HCT116 (cell line): ENCODE measurements around the gene SLC6A2. TPM values are rescaled to one million over a fixed set of nuclear protein-coding genes. Genes with fewer than 3 reads are reported as not detected.

Experiments
- ATAC-seq: fragments of 200-7000 bp; cut with Tn5 transposase; 2 replicates; pipeline ENCODE4 v1.9.1; 2020; ENCODE audit warnings: mild to moderate bottlenecking, moderate library complexity
- BruUV-seq: library from RNA; stranded (reverse); fragments of 400-500 nt; replicated peaks from 2 replicates; lab custom pipeline; 2021; lab: Mats Ljungman, UMichigan
- CTCF ChIA-PET: fragments of 300-600 bp; sonication (Branson Sonifier 250); formaldehyde crosslinking; loops from one replicate; lab custom pipeline; 2021; ENCODE audit warnings: antibody characterized with exemption; lab: Charles Lee
- POLR2A ChIA-PET: fragments of 300-600, 350-600 bp; sonication (Branson Sonifier 250); formaldehyde crosslinking; loops from one replicate; lab custom pipeline; 2021; ENCODE audit warnings: antibody characterized with exemption; lab: Charles Lee
- RAD21 ChIA-PET, 2 experiments: fragments of 300-600 bp; sonication (Branson Sonifier 250); formaldehyde crosslinking; loops; one replicate each; lab custom pipeline; 2023; ENCODE audit warnings: low total read pairs in 2 of 2; ENCODE audit not compliant: uncharacterized antibody in 2 of 2, unreplicated experiment in 2 of 2, low non-redundant PET in 1 of 2; lab: Charles Lee
- DNase-seq: peaks from one replicate; pipeline ENCODE4 v3.0.0-alpha.2; 2010; ENCODE audit warnings: low read depth, low spot score
- H2AFZ ChIP-seq: fragments of 200-600 bp; shearing (Covaris generic), sonication (generic); 2 replicates; pipeline ENCODE4 v1.6.1; 2017; ENCODE audit warnings: low read depth, mixed run types, mixed read lengths, antibody characterized with exemption, low read length; ENCODE audit not compliant: poor library complexity, severe bottlenecking
- H3K27ac ChIP-seq: 2 replicates; pipeline ENCODE4 v1.5.1; 2012; ENCODE audit warnings: low read depth, low read length
- H3K27me3 ChIP-seq: fragments of 200-600 bp; sonication (generic); 2 replicates; pipeline ENCODE4 v1.6.1; 2016; ENCODE audit warnings: mixed run types, low read length, mixed read lengths; ENCODE audit not compliant: insufficient read depth
- H3K36me3 ChIP-seq, 2 experiments: fragments of 200-500 bp in 1 of 2; fragments of 200-600 bp in 1 of 2; sonication (Bioruptor generic) in 1 of 2; sonication (generic) in 1 of 2; 2 replicates each; pipeline versions ENCODE4 v1.5.1 to v1.6.1; 2014 to 2016; ENCODE audit warnings: low read length in 2 of 2, inconsistent platforms in 1 of 2, mixed read lengths in 1 of 2, mixed run types in 1 of 2; ENCODE audit not compliant: insufficient read depth in 2 of 2, control insufficient read depth in 1 of 2
- H3K4me1 ChIP-seq, 2 experiments: fragments of 200-600 bp in 1 of 2; sonication (generic) in 1 of 2; 2 replicates each; pipeline versions ENCODE4 v1.5.1 to v1.6.1; 2012 to 2017; ENCODE audit warnings: low read length in 2 of 2, inconsistent platforms in 1 of 2, mild to moderate bottlenecking in 1 of 2, mixed read lengths in 1 of 2, mixed run types in 1 of 2, moderate library complexity in 1 of 2; ENCODE audit not compliant: insufficient read depth in 2 of 2, control insufficient read depth in 1 of 2
- H3K4me2 ChIP-seq: fragments of 200-600 bp; sonication (generic); 2 replicates; pipeline ENCODE4 v1.6.1; 2017; ENCODE audit warnings: mixed run types, low read length, mixed read lengths
- H3K4me3 ChIP-seq, 2 experiments: fragments of 200-600 bp in 1 of 2; sonication (generic) in 1 of 2; replicated peaks in 1 of 2; 2 replicates each; pipeline ENCODE4 v1.5.1; 2011 to 2016; ENCODE audit warnings: low read length in 2 of 2, control low read depth in 1 of 2, low read depth in 1 of 2, mild to moderate bottlenecking in 1 of 2, mixed read lengths in 1 of 2, mixed run types in 1 of 2
- H3K79me2 ChIP-seq: fragments of 200-600 bp; sonication (generic); 2 replicates; pipeline ENCODE4 v1.6.1; 2017; ENCODE audit warnings: mild to moderate bottlenecking, mixed run types, low read length, moderate library complexity, mixed read lengths; ENCODE audit not compliant: insufficient read depth
- H3K9ac ChIP-seq: fragments of 200-600 bp; sonication (generic); 2 replicates; pipeline ENCODE4 v1.6.1; 2016; ENCODE audit warnings: low read length, mixed read lengths
- H3K9me2 ChIP-seq: fragments of 200-600 bp; sonication (generic), shearing (Covaris generic); 2 replicates; pipeline ENCODE4 v1.6.1; 2017; ENCODE audit warnings: mixed run types, mild to moderate bottlenecking, moderate library complexity; ENCODE audit not compliant: insufficient read depth
- H3K9me3 ChIP-seq, 2 experiments: fragments of 200-500 bp in 1 of 2; fragments of 200-600 bp in 1 of 2; sonication (Bioruptor generic) in 1 of 2; sonication (generic) in 1 of 2; 2 replicates each; pipeline ENCODE4 v1.6.1; 2014 to 2017; ENCODE audit warnings: low read length in 2 of 2, mixed read lengths in 2 of 2, inconsistent platforms in 1 of 2, low read depth in 1 of 2, mild to moderate bottlenecking in 1 of 2, mixed run types in 1 of 2, moderate library complexity in 1 of 2; ENCODE audit not compliant: control insufficient read depth in 1 of 2, insufficient read depth in 1 of 2
- H4K20me1 ChIP-seq: fragments of 200-600 bp; sonication (generic), shearing (Covaris generic); 2 replicates; pipeline ENCODE4 v1.6.1; 2017; ENCODE audit warnings: mixed run types, mild to moderate bottlenecking, moderate library complexity; ENCODE audit not compliant: insufficient read depth
- ATF3 ChIP-seq: IDR thresholded peaks from 2 replicates; pipeline ENCODE4 v1.6.1; 2012
- CBX3 ChIP-seq: IDR thresholded peaks from 2 replicates; pipeline ENCODE4 v1.6.1; 2012; ENCODE audit warnings: low read depth
- CEBPB ChIP-seq: IDR thresholded peaks from 2 replicates; pipeline ENCODE4 v1.6.1; 2012; ENCODE audit warnings: low read depth
- CTCF ChIP-seq, 3 experiments: fragments of 200-600 bp in 1 of 3; sonication (generic) in 1 of 3; IDR thresholded peaks in 2 of 3; conservative IDR thresholded peaks in 1 of 3; 2 replicates each; pipeline ENCODE4 v1.5.1; 2012 to 2017; ENCODE audit warnings: low read depth in 2 of 3, low read length in 2 of 3, antibody characterized with exemption in 1 of 3, borderline replicate concordance in 1 of 3, control low read depth in 1 of 3, mild to moderate bottlenecking in 1 of 3, mixed read lengths in 1 of 3, mixed run types in 1 of 3, moderate library complexity in 1 of 3; ENCODE audit not compliant: insufficient read depth in 1 of 3
- EZH2 ChIP-seq: fragments of 200-600 bp; sonication (generic); IDR thresholded peaks from 2 replicates; pipeline ENCODE4 v1.6.1; 2017; ENCODE audit warnings: antibody characterized with exemption, mixed run types
- JUND ChIP-seq: IDR thresholded peaks from 2 replicates; pipeline ENCODE4 v1.6.1; 2012
- POLR2A ChIP-seq: IDR thresholded peaks from 2 replicates; pipeline ENCODE4 v1.7.0; 2011; ENCODE audit warnings: borderline replicate concordance; ENCODE audit not compliant: insufficient read depth, insufficient read length; ENCODE audit errors: extremely low read depth
- POLR2AphosphoS5 ChIP-seq: IDR thresholded peaks from 2 replicates; pipeline ENCODE4 v1.6.1; 2011; ENCODE audit warnings: mild to moderate bottlenecking, low read depth, low read length, moderate library complexity
- SP1 ChIP-seq: IDR thresholded peaks from 2 replicates; pipeline ENCODE4 v1.6.1; 2012; ENCODE audit warnings: low read depth
- TCF7L2 ChIP-seq: IDR thresholded peaks from 2 replicates; pipeline ENCODE4 v1.7.0; 2011; ENCODE audit warnings: borderline replicate concordance, inconsistent platforms; ENCODE audit not compliant: insufficient read depth, insufficient read length; ENCODE audit errors: extremely low read depth
- YY1 ChIP-seq: IDR thresholded peaks from 2 replicates; pipeline ENCODE4 v1.6.1; 2011; ENCODE audit warnings: low read length, low read depth, moderate library complexity, mild to moderate bottlenecking; ENCODE audit not compliant: insufficient replicate concordance; ENCODE audit errors: extremely low read depth
- ZFX ChIP-seq: fragments of 450-650 bp; IDR thresholded peaks from 2 replicates; pipeline ENCODE4 v1.6.1; 2017
- ZNF274 ChIP-seq: fragments of 200-500 bp; sonication (Bioruptor generic); IDR thresholded peaks from 2 replicates; pipeline ENCODE4 v1.6.1; 2014; ENCODE audit warnings: mild to moderate bottlenecking, low read depth, low read length, inconsistent platforms
- intact Hi-C: fragments of 100-400 bp; cut with micrococcal nuclease; formaldehyde crosslinking; loops from 2 replicates; pipeline ENCODE4 v1.10.0; 2022
- total RNA-seq: library from RNA; stranded (reverse); gene quantifications from one replicate; pipeline ENCODE4 v1.2.1, GENCODE V29; 2021; ENCODE audit not compliant: unreplicated experiment

The SLC6A2 gene
- total RNA-seq, 1 experiment from 2014 or later = not detected

- intact Hi-C loops = no loop called here
- no peak overlapping the region for H2AFZ ChIP-seq
These were observed 42.0 kb upstream of the SLC6A2 start for GRCh38 chr16:55613613-55614335.

GRCh38 chr16:55615071-55615470, 40.7 kb upstream of the SLC6A2 start:
- Histone ChIP-seq H3K27ac (no peak overlapping the region), H3K9me2 (no peaks in the 10 kb centered on the region), H3K79me2 (no peaks in the 10 kb centered on the region), H3K4me1 (no peaks in the 10 kb centered on the region), H3K36me3 (no peaks in the 10 kb centered on the region), H4K20me1 (no peaks in the 10 kb centered on the region), H3K4me2 (no peak overlapping the region), H2AFZ (no peak overlapping the region), H3K4me3 (no peak overlapping the region), H3K9me3 (no peaks in the 10 kb centered on the region), H3K27me3 (peaks cover 24% of the 10 kb centered on the region), H3K9ac (no peak overlapping the region)
- ATAC-seq (no peak), DNase-seq (no peak)
- POLR2A ChIA-PET = no interaction called here
- CTCF ChIA-PET = no interaction called here
- TF ChIP-seq ZNF274 = no peak
- TF ChIP-seq CBX3 = no peak
- no peak for TF ChIP-seq JUND
- TF ChIP-seq CTCF (IDR thresholded peaks at IDR 0.05 in 2 of 3, conservative IDR thresholded peaks at IDR 0.05 in 1 of 3; ENCODE audit: borderline replicate concordance in 1 of 3, insufficient read depth in 1 of 3, low read depth in 2 of 3, low read length in 2 of 3) = no peak
- TF ChIP-seq SP1 = no peak
- no peak for TF ChIP-seq ATF3
- no peak for TF ChIP-seq POLR2AphosphoS5
- intact Hi-C loops = no loop called here
- no TSS peak for BruUV-seq
- RAD21 ChIA-PET = no interaction called here

More at GRCh38 chr16:55613613-55614335, 42.0 kb upstream of the SLC6A2 start:
- no peaks in the 10 kb centered on the region for H4K20me1 ChIP-seq
- H3K9ac ChIP-seq = no peak overlapping the region
- H3K4me2 ChIP-seq = no peak overlapping the region
- no peak for DNase-seq
- no peak overlapping the region for H3K27ac ChIP-seq
- POLR2A ChIA-PET = no interaction called here
- CTCF ChIA-PET = no interaction called here
- H3K9me3 ChIP-seq = no peaks in the 10 kb centered on the region
- no peak overlapping the region for H3K4me3 ChIP-seq
- TF ChIP-seq POLR2AphosphoS5 = no peak
- no peak for TF ChIP-seq ZFX
- TF ChIP-seq YY1 = no peak
- TF ChIP-seq POLR2A = no peak
- no peak for TF ChIP-seq CBX3
- TF ChIP-seq EZH2 = no peak
- TF ChIP-seq TCF7L2 = no peak
- TF ChIP-seq JUND = no peak
- no peak for TF ChIP-seq ATF3
- no peak for TF ChIP-seq CEBPB
- RAD21 ChIA-PET = no interaction called here
- no peaks in the 10 kb centered on the region for H3K36me3 ChIP-seq
- H3K9me2 ChIP-seq = no peaks in the 10 kb centered on the region
- H3K27me3 ChIP-seq = peaks cover 26% of the 10 kb centered on the region
- no peaks in the 10 kb centered on the region for H3K79me2 ChIP-seq
- BruUV-seq = no TSS peak
- no peak for ATAC-seq
- no peaks in the 10 kb centered on the region for H3K4me1 ChIP-seq
